HCT116 (cell line): ENCODE measurements around the gene CARD10. TPM values are rescaled to one million over a fixed set of nuclear protein-coding genes. Genes with fewer than 3 reads are reported as not detected.

Experiments
- ATAC-seq: fragments of 200-7000 bp; cut with Tn5 transposase; 2 replicates; pipeline ENCODE4 v1.9.1; 2020; ENCODE audit warnings: mild to moderate bottlenecking, moderate library complexity
- BruUV-seq: library from RNA; stranded (reverse); fragments of 400-500 nt; replicated peaks from 2 replicates; lab custom pipeline; 2021; lab: Mats Ljungman, UMichigan
- CTCF ChIA-PET: fragments of 300-600 bp; sonication (Branson Sonifier 250); formaldehyde crosslinking; loops from one replicate; lab custom pipeline; 2021; ENCODE audit warnings: antibody characterized with exemption; lab: Charles Lee
- POLR2A ChIA-PET: fragments of 300-600, 350-600 bp; sonication (Branson Sonifier 250); formaldehyde crosslinking; loops from one replicate; lab custom pipeline; 2021; ENCODE audit warnings: antibody characterized with exemption; lab: Charles Lee
- RAD21 ChIA-PET, 2 experiments: fragments of 300-600 bp; sonication (Branson Sonifier 250); formaldehyde crosslinking; loops; one replicate each; lab custom pipeline; 2023; ENCODE audit warnings: low total read pairs in 2 of 2; ENCODE audit not compliant: uncharacterized antibody in 2 of 2, unreplicated experiment in 2 of 2, low non-redundant PET in 1 of 2; lab: Charles Lee
- DNase-seq: peaks from one replicate; pipeline ENCODE4 v3.0.0-alpha.2; 2010; ENCODE audit warnings: low read depth, low spot score
- H2AFZ ChIP-seq: fragments of 200-600 bp; shearing (Covaris generic), sonication (generic); 2 replicates; pipeline ENCODE4 v1.6.1; 2017; ENCODE audit warnings: low read depth, mixed run types, mixed read lengths, antibody characterized with exemption, low read length; ENCODE audit not compliant: poor library complexity, severe bottlenecking
- H3K27ac ChIP-seq: 2 replicates; pipeline ENCODE4 v1.5.1; 2012; ENCODE audit warnings: low read depth, low read length
- H3K27me3 ChIP-seq: fragments of 200-600 bp; sonication (generic); 2 replicates; pipeline ENCODE4 v1.6.1; 2016; ENCODE audit warnings: mixed run types, low read length, mixed read lengths; ENCODE audit not compliant: insufficient read depth
- H3K36me3 ChIP-seq, 2 experiments: fragments of 200-500 bp in 1 of 2; fragments of 200-600 bp in 1 of 2; sonication (Bioruptor generic) in 1 of 2; sonication (generic) in 1 of 2; 2 replicates each; pipeline versions ENCODE4 v1.5.1 to v1.6.1; 2014 to 2016; ENCODE audit warnings: low read length in 2 of 2, inconsistent platforms in 1 of 2, mixed read lengths in 1 of 2, mixed run types in 1 of 2; ENCODE audit not compliant: insufficient read depth in 2 of 2, control insufficient read depth in 1 of 2
- H3K4me1 ChIP-seq, 2 experiments: fragments of 200-600 bp in 1 of 2; sonication (generic) in 1 of 2; 2 replicates each; pipeline versions ENCODE4 v1.5.1 to v1.6.1; 2012 to 2017; ENCODE audit warnings: low read length in 2 of 2, inconsistent platforms in 1 of 2, mild to moderate bottlenecking in 1 of 2, mixed read lengths in 1 of 2, mixed run types in 1 of 2, moderate library complexity in 1 of 2; ENCODE audit not compliant: insufficient read depth in 2 of 2, control insufficient read depth in 1 of 2
- H3K4me2 ChIP-seq: fragments of 200-600 bp; sonication (generic); 2 replicates; pipeline ENCODE4 v1.6.1; 2017; ENCODE audit warnings: mixed run types, low read length, mixed read lengths
- H3K4me3 ChIP-seq, 2 experiments: fragments of 200-600 bp in 1 of 2; sonication (generic) in 1 of 2; replicated peaks in 1 of 2; 2 replicates each; pipeline ENCODE4 v1.5.1; 2011 to 2016; ENCODE audit warnings: low read length in 2 of 2, control low read depth in 1 of 2, low read depth in 1 of 2, mild to moderate bottlenecking in 1 of 2, mixed read lengths in 1 of 2, mixed run types in 1 of 2
- H3K79me2 ChIP-seq: fragments of 200-600 bp; sonication (generic); 2 replicates; pipeline ENCODE4 v1.6.1; 2017; ENCODE audit warnings: mild to moderate bottlenecking, mixed run types, low read length, moderate library complexity, mixed read lengths; ENCODE audit not compliant: insufficient read depth
- H3K9ac ChIP-seq: fragments of 200-600 bp; sonication (generic); 2 replicates; pipeline ENCODE4 v1.6.1; 2016; ENCODE audit warnings: low read length, mixed read lengths
- H3K9me2 ChIP-seq: fragments of 200-600 bp; sonication (generic), shearing (Covaris generic); 2 replicates; pipeline ENCODE4 v1.6.1; 2017; ENCODE audit warnings: mixed run types, mild to moderate bottlenecking, moderate library complexity; ENCODE audit not compliant: insufficient read depth
- H3K9me3 ChIP-seq, 2 experiments: fragments of 200-500 bp in 1 of 2; fragments of 200-600 bp in 1 of 2; sonication (Bioruptor generic) in 1 of 2; sonication (generic) in 1 of 2; 2 replicates each; pipeline ENCODE4 v1.6.1; 2014 to 2017; ENCODE audit warnings: low read length in 2 of 2, mixed read lengths in 2 of 2, inconsistent platforms in 1 of 2, low read depth in 1 of 2, mild to moderate bottlenecking in 1 of 2, mixed run types in 1 of 2, moderate library complexity in 1 of 2; ENCODE audit not compliant: control insufficient read depth in 1 of 2, insufficient read depth in 1 of 2
- H4K20me1 ChIP-seq: fragments of 200-600 bp; sonication (generic), shearing (Covaris generic); 2 replicates; pipeline ENCODE4 v1.6.1; 2017; ENCODE audit warnings: mixed run types, mild to moderate bottlenecking, moderate library complexity; ENCODE audit not compliant: insufficient read depth
- EZH2phosphoT487 ChIP-seq: fragments of 200-600 bp; IDR thresholded peaks from 2 replicates; pipeline ENCODE4 v1.6.1; 2018; ENCODE audit warnings: antibody characterized with exemption, borderline replicate concordance
- ZFX ChIP-seq: fragments of 450-650 bp; IDR thresholded peaks from 2 replicates; pipeline ENCODE4 v1.6.1; 2017
- intact Hi-C: fragments of 100-400 bp; cut with micrococcal nuclease; formaldehyde crosslinking; loops from 2 replicates; pipeline ENCODE4 v1.10.0; 2022
- total RNA-seq: library from RNA; stranded (reverse); gene quantifications from one replicate; pipeline ENCODE4 v1.2.1, GENCODE V29; 2021; ENCODE audit not compliant: unreplicated experiment
- TF ChIP-seq, protein P1 (sequence below), 3 experiments: fragments of 200-600 bp in 1 of 3; sonication (generic) in 1 of 3; IDR thresholded peaks in 2 of 3; conservative IDR thresholded peaks in 1 of 3; 2 replicates each; pipeline ENCODE4 v1.5.1; 2012 to 2017; ENCODE audit warnings: low read depth in 2 of 3, low read length in 2 of 3, antibody characterized with exemption in 1 of 3, borderline replicate concordance in 1 of 3, control low read depth in 1 of 3, mild to moderate bottlenecking in 1 of 3, mixed read lengths in 1 of 3, mixed run types in 1 of 3, moderate library complexity in 1 of 3; ENCODE audit not compliant: insufficient read depth in 1 of 3

The CARD10 gene
- total RNA-seq, 1 experiment from 2014 or later, result 32.0 TPM

GRCh38 chr22:37500745-37501609 lies 18.2 kb downstream of the CARD10 start:
- H3K4me2 ChIP-seq, result peak overlapping the region; percentile 55
- H3K27me3 ChIP-seq, result no peaks in the 10 kb centered on the region
- no peaks in the 10 kb centered on the region for H3K79me2 ChIP-seq
- ChIA-PET CTCF (interaction anchor here (1.1 kb wide), 1 partner anchor 29 kb away, joined by 4 read pairs; no protein-coding TSS in a partner anchor), POLR2A (no interaction called here), RAD21 (no interaction called here)
- ATAC-seq (no peak), DNase-seq (no peak)
- H2AFZ ChIP-seq, result no peak overlapping the region
- H3K36me3 ChIP-seq, result peaks cover 7 to 34% of the 10 kb centered on the region in 2 experiments; a peak in 2 of 4 replicates
- peak overlapping the region; percentile 50; the same call in 1 of the 2 replicates for H3K27ac ChIP-seq
- TF ChIP-seq, protein P1, sequence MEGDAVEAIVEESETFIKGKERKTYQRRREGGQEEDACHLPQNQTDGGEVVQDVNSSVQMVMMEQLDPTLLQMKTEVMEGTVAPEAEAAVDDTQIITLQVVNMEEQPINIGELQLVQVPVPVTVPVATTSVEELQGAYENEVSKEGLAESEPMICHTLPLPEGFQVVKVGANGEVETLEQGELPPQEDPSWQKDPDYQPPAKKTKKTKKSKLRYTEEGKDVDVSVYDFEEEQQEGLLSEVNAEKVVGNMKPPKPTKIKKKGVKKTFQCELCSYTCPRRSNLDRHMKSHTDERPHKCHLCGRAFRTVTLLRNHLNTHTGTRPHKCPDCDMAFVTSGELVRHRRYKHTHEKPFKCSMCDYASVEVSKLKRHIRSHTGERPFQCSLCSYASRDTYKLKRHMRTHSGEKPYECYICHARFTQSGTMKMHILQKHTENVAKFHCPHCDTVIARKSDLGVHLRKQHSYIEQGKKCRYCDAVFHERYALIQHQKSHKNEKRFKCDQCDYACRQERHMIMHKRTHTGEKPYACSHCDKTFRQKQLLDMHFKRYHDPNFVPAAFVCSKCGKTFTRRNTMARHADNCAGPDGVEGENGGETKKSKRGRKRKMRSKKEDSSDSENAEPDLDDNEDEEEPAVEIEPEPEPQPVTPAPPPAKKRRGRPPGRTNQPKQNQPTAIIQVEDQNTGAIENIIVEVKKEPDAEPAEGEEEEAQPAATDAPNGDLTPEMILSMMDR (IDR thresholded peaks at IDR 0.05 in 2 of 3, conservative IDR thresholded peaks at IDR 0.05 in 1 of 3; ENCODE audit: borderline replicate concordance in 1 of 3, insufficient read depth in 1 of 3, low read depth in 2 of 3, low read length in 2 of 3), result no peak
- no peaks in the 10 kb centered on the region for H4K20me1 ChIP-seq
- H3K9ac ChIP-seq, result no peak overlapping the region; the same call in 1 of the 2 replicates
- no peaks in the 10 kb centered on the region for H3K9me3 ChIP-seq
- H3K4me1 ChIP-seq, result peaks cover 57 to 82% of the 10 kb centered on the region in 2 experiments
- no TSS peak for BruUV-seq
- intact Hi-C loops, result no loop called here
- H3K4me3 ChIP-seq, result no peak overlapping the region; a peak in 1 of 4 replicates
- no peaks in the 10 kb centered on the region for H3K9me2 ChIP-seq

- no peak for DNase-seq
- no peak for ATAC-seq
- no TSS peak for BruUV-seq
- H3K4me1 ChIP-seq, result peaks cover 57 to 81% of the 10 kb centered on the region in 2 experiments
- no peak overlapping the region for H2AFZ ChIP-seq
- TF ChIP-seq EZH2phosphoT487 (no peak), ZFX (no peak)
- TF ChIP-seq, all 23 proteins: peak for 0
- Histone ChIP-seq H3K9me2 (no peaks in the 10 kb centered on the region), H3K9me3 (no peaks in the 10 kb centered on the region), H3K36me3 (peaks cover 10 to 39% of the 10 kb centered on the region in 2 experiments; a peak in 3 of 4 replicates), H3K27me3 (no peaks in the 10 kb centered on the region), H3K4me2 (no peak overlapping the region), H4K20me1 (no peaks in the 10 kb centered on the region), H3K4me3 (no peak overlapping the region), H3K9ac (no peak overlapping the region), H3K79me2 (no peaks in the 10 kb centered on the region), H3K27ac (peak overlapping the region; percentile 25; the same call in 1 of the 2 replicates)
- intact Hi-C loops, result no loop called here
- POLR2A ChIA-PET, result no interaction called here
- RAD21 ChIA-PET, result interaction anchor here in 1 of 2 experiments (1.0 kb wide), 1 partner anchor 177 kb away, joined by 3 read pairs; no protein-coding TSS in a partner anchor
- CTCF ChIA-PET, result interaction anchor here (1.1 kb wide), 1 partner anchor 28 kb away, joined by 4 read pairs; no protein-coding TSS in a partner anchor
These were observed 19.2 kb downstream of the CARD10 start for GRCh38 chr22:37499789-37500540.
